22Rv1 (cell line): ENCODE data around the gene GARS1.

Experiments used
- ZFX ChIP-seq: fragments of 450-650 bp; IDR thresholded peaks from 2 replicates; pipeline ENCODE4 v1.6.1; 2017; ENCODE audit warnings: antibody characterized with exemption, borderline replicate concordance
- TF ChIP-seq, protein P1 (sequence below): fragments of 450-650 bp; IDR thresholded peaks from 2 replicates; pipeline ENCODE4 v1.5.1; 2017; ENCODE audit warnings: mild to moderate bottlenecking

GRCh38 chr7:30596014-30596641 lies 1.4 kb downstream of the GARS1 start:
- TF ChIP-seq, protein P1, sequence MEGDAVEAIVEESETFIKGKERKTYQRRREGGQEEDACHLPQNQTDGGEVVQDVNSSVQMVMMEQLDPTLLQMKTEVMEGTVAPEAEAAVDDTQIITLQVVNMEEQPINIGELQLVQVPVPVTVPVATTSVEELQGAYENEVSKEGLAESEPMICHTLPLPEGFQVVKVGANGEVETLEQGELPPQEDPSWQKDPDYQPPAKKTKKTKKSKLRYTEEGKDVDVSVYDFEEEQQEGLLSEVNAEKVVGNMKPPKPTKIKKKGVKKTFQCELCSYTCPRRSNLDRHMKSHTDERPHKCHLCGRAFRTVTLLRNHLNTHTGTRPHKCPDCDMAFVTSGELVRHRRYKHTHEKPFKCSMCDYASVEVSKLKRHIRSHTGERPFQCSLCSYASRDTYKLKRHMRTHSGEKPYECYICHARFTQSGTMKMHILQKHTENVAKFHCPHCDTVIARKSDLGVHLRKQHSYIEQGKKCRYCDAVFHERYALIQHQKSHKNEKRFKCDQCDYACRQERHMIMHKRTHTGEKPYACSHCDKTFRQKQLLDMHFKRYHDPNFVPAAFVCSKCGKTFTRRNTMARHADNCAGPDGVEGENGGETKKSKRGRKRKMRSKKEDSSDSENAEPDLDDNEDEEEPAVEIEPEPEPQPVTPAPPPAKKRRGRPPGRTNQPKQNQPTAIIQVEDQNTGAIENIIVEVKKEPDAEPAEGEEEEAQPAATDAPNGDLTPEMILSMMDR = no peak
- no peak for TF ChIP-seq ZFX
